HepG2 (cell line): Measurements from ENCODE around the gene NAPSA. TPM values are rescaled to one million over a fixed set of nuclear protein-coding genes. Genes with fewer than 3 reads are reported as not detected.

ENCODE experiments used
- GPN1 ChIP-seq: sonication (generic); formaldehyde crosslinking; IDR thresholded peaks from 2 replicates; pipeline ENCODE4 v1.5.1; 2020; ENCODE audit warnings: missing genetic modification reagents, borderline replicate concordance
- MTA1 ChIP-seq: sonication (generic); formaldehyde crosslinking; IDR thresholded peaks from 2 replicates; pipeline ENCODE4 v1.4.0; 2020; ENCODE audit warnings: missing genetic modification reagents, mild to moderate bottlenecking, borderline replicate concordance
- RNF2 ChIP-seq: fragments of 450-650 bp; conservative IDR thresholded peaks from 2 replicates; pipeline ENCODE4 v1.6.1; 2016; ENCODE audit warnings: low read depth
- SATB2 ChIP-seq: sonication (generic); formaldehyde crosslinking; IDR thresholded peaks from 2 replicates; pipeline ENCODE4 v1.5.0; 2020; ENCODE audit warnings: missing genetic modification reagents
- SRSF4 ChIP-seq: fragments of 200-400 bp; formaldehyde crosslinking; IDR thresholded peaks from one replicate; pipeline ENCODE4 v1.6.1; 2018; ENCODE audit warnings: mild to moderate bottlenecking, low read depth, low read length, moderate library complexity; ENCODE audit not compliant: poor library complexity, severe bottlenecking
- YEATS4 ChIP-seq: sonication (generic); formaldehyde crosslinking; IDR thresholded peaks from 2 replicates; pipeline ENCODE4 v1.4.0; 2020; ENCODE audit warnings: missing genetic modification reagents, borderline replicate concordance
- polyA plus RNA-seq, 8 experiments: library from polyadenylated mRNA; depleted of rRNA in 3 of 8; stranded (reverse) in 7 of 8; unstranded in 1 of 8; fragments of >200 nt; fragmentation: Illumina TruSeq in 4 of 8; extraction: Trizol in 4 of 8; gene quantifications; 2 replicates each; pipeline versions ENCODE4 v1.2.1 to v1.2.3, GENCODE V29; 2011 to 2016; ENCODE audit warnings: low read depth in 4 of 8, missing spikeins in 1 of 8, mixed read lengths in 1 of 8; ENCODE audit not compliant: insufficient read depth in 1 of 8
- total RNA-seq, 5 experiments: library from RNA; depleted of rRNA; stranded (reverse); fragments of >200 nt; fragmentation: Illumina TruSeq; extraction: Trizol; gene quantifications; 2 replicates each; pipeline ENCODE4 v1.2.3, GENCODE V29; 2016; ENCODE audit warnings: low read depth in 1 of 5
- TF ChIP-seq, protein P1 (sequence below), 2 experiments: fragments of 450-650 bp in 1 of 2; sonication (generic) in 1 of 2; formaldehyde crosslinking in 1 of 2; IDR thresholded peaks; 2 replicates each; pipeline versions ENCODE4 v1.6.1 to v1.8.0; 2016 to 2022; ENCODE audit warnings: antibody characterized with exemption in 1 of 2, mild to moderate bottlenecking in 1 of 2, missing genetic modification reagents in 1 of 2
- TF ChIP-seq, protein P2 (sequence below): IDR thresholded peaks from 2 replicates; pipeline ENCODE4 v1.6.1; 2018; ENCODE audit warnings: missing genetic modification reagents, mild to moderate bottlenecking, missing compliant biosample characterization
- TF ChIP-seq, protein P3 (sequence below), 2 experiments: sonication (generic) in 1 of 2; formaldehyde crosslinking in 1 of 2; IDR thresholded peaks; 2 replicates each; pipeline versions ENCODE4 v1.4.0 to v1.6.1; 2018 to 2020; ENCODE audit warnings: missing genetic modification reagents in 2 of 2, borderline replicate concordance in 1 of 2, low read depth in 1 of 2, mild to moderate bottlenecking in 1 of 2, missing biosample characterization in 1 of 2
- TF ChIP-seq, protein P4 (sequence below): sonication (generic); formaldehyde crosslinking; IDR thresholded peaks from 2 replicates; pipeline ENCODE4 v1.5.0; 2020; ENCODE audit warnings: mild to moderate bottlenecking, missing genetic modification reagents, borderline replicate concordance

The NAPSA gene
- total and polyA plus RNA-seq, 2 of the 13 experiments (the other 11 are each of a cell fraction or from before 2014, with no cell fraction given), result not detected

DNA sequence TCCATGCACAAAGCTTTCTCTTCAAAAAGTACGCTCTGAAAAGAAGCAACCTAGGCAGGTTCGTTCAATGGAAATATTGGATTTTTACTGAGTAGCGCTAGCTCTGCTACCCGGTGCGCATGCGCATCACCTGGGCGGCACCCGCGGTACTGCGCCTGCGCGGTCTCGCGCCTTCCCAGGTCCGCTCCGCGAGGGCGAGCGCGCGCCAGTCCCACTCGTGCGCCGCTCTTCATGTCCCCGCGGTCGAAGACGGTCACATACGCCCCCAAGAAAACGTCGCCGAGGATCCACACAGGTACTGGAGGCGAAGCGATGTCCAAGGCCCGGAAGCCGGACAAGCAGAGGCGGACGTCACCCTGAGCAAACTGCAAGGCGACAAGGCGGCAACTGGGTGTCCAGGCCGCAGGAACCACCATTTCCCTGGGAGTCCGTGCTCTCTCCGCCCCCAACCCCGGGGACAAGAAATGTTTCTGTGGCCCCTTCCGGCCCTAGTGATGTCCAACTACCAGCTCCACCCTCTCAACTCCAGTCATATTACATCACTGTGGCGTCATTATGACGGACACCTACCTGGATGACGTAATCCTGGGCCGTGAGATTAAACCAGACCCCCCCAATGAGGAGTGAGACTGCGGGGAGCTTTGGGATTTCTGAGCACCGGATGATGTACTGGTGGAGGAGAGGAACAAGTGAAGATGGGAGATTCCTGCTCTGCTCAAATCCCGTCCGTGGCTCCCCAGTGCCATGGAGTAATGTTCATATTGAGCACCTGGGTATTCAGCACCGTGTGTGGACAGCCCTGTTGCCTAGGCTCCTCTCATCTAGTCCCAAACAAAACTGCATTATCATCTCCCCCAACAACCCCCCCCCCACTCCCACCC is 31.5 kb downstream of the NAPSA start (continued):
- TF ChIP-seq, protein P1, sequence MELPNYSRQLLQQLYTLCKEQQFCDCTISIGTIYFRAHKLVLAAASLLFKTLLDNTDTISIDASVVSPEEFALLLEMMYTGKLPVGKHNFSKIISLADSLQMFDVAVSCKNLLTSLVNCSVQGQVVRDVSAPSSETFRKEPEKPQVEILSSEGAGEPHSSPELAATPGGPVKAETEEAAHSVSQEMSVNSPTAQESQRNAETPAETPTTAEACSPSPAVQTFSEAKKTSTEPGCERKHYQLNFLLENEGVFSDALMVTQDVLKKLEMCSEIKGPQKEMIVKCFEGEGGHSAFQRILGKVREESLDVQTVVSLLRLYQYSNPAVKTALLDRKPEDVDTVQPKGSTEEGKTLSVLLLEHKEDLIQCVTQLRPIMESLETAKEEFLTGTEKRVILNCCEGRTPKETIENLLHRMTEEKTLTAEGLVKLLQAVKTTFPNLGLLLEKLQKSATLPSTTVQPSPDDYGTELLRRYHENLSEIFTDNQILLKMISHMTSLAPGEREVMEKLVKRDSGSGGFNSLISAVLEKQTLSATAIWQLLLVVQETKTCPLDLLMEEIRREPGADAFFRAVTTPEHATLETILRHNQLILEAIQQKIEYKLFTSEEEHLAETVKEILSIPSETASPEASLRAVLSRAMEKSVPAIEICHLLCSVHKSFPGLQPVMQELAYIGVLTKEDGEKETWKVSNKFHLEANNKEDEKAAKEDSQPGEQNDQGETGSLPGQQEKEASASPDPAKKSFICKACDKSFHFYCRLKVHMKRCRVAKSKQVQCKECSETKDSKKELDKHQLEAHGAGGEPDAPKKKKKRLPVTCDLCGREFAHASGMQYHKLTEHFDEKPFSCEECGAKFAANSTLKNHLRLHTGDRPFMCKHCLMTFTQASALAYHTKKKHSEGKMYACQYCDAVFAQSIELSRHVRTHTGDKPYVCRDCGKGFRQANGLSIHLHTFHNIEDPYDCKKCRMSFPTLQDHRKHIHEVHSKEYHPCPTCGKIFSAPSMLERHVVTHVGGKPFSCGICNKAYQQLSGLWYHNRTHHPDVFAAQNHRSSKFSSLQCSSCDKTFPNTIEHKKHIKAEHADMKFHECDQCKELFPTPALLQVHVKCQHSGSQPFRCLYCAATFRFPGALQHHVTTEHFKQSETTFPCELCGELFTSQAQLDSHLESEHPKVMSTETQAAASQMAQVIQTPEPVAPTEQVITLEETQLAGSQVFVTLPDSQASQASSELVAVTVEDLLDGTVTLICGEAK (IDR thresholded peaks at IDR 0.05), result no peak
- TF ChIP-seq, protein P1 (CRISPR knock-in tag; IDR thresholded peaks at IDR 0.05), result peak; percentile 78
- TF ChIP-seq SRSF4 (no peak), YEATS4 (CRISPR knock-in tag) (peak; percentile 80; the same call in 1 of the 2 replicates), RNF2 (peak; percentile 70; the same call in 1 of the 2 replicates), GPN1 (CRISPR knock-in tag) (0 out of 2 replicates have a peak, but pooled peaks have one; percentile 62), SATB2 (CRISPR knock-in tag) (peak; percentile 68; the same call in 1 of the 2 replicates), MTA1 (peak; percentile 27; the same call in 1 of the 2 replicates)
- TF ChIP-seq, protein P2, sequence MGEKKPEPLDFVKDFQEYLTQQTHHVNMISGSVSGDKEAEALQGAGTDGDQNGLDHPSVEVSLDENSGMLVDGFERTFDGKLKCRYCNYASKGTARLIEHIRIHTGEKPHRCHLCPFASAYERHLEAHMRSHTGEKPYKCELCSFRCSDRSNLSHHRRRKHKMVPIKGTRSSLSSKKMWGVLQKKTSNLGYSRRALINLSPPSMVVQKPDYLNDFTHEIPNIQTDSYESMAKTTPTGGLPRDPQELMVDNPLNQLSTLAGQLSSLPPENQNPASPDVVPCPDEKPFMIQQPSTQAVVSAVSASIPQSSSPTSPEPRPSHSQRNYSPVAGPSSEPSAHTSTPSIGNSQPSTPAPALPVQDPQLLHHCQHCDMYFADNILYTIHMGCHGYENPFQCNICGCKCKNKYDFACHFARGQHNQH, result peak; percentile 42; the same call in 1 of the 2 replicates
- TF ChIP-seq, protein P3, sequence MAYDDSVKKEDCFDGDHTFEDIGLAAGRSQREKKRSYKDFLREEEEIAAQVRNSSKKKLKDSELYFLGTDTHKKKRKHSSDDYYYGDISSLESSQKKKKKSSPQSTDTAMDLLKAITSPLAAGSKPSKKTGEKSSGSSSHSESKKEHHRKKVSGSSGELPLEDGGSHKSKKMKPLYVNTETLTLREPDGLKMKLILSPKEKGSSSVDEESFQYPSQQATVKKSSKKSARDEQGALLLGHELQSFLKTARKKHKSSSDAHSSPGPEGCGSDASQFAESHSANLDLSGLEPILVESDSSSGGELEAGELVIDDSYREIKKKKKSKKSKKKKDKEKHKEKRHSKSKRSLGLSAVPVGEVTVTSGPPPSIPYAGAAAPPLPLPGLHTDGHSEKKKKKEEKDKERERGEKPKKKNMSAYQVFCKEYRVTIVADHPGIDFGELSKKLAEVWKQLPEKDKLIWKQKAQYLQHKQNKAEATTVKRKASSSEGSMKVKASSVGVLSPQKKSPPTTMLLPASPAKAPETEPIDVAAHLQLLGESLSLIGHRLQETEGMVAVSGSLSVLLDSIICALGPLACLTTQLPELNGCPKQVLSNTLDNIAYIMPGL (CRISPR knock-in tag; IDR thresholded peaks at IDR 0.05; ENCODE audit: borderline replicate concordance in 1 of 2, low read depth in 1 of 2), result peak in 1 of 2 experiments; percentile 60; a peak in 1 of 4 replicates
- TF ChIP-seq, protein P4, sequence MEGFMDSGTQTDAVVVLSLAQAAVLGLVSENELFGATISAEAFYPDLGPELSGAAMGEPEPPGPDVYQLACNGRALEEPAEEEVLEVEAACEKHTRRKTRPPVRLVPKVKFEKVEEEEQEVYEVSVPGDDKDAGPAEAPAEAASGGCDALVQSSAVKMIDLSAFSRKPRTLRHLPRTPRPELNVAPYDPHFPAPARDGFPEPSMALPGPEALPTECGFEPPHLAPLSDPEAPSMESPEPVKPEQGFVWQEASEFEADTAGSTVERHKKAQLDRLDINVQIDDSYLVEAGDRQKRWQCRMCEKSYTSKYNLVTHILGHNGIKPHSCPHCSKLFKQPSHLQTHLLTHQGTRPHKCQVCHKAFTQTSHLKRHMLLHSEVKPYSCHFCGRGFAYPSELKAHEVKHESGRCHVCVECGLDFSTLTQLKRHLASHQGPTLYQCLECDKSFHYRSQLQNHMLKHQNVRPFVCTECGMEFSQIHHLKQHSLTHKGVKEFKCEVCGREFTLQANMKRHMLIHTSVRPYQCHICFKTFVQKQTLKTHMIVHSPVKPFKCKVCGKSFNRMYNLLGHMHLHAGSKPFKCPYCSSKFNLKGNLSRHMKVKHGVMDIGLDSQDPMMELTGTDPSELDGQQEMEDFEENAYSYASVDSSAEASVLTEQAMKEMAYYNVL (CRISPR knock-in tag), result peak; percentile 68; the same call in 1 of the 2 replicates
